ENCODE results near the gene FCN3. TPM values are rescaled to one million over a fixed set of nuclear protein-coding genes. Genes with fewer than 3 reads are reported as not detected.

Gene FCN3
- total RNA-seq, 2 experiments from 2014 or later: not detected

- H3K4me3 ChIP-seq (ENCODE audit: low read depth, low read length, poor library complexity, severe bottlenecking): peak overlapping the region; percentile 62
- no peaks in the 10 kb centered on the region for H3K79me2 ChIP-seq (ENCODE audit: insufficient read depth, low read depth, low read length)
- H3K9me2 ChIP-seq (ENCODE audit: insufficient read depth, low read length): no peaks in the 10 kb centered on the region
- peaks cover 22% of the 10 kb centered on the region for H3K4me1 ChIP-seq (ENCODE audit: insufficient read depth, low read length, poor library complexity, severe bottlenecking)
- no peak for TF ChIP-seq CTCF (conservative IDR thresholded peaks at IDR 0.05; ENCODE audit: low read length)
- no peak for TF ChIP-seq EZH2phosphoT487 (IDR thresholded peaks at IDR 0.05; ENCODE audit: borderline replicate concordance, low read depth, low read length)
- H3K27ac ChIP-seq (ENCODE audit: low read depth, low read length, poor library complexity, severe bottlenecking): peak overlapping the region; percentile 5
- intact Hi-C loops (cut with micrococcal nuclease; ENCODE audit: unreplicated experiment): loop anchor here (2.0 kb wide), 1 partner anchor 43 kb away; the partner anchor contains the start of gene TMEM222
- ChIA-PET CTCF (ENCODE audit: unreplicated experiment) (interaction anchor here (0.6 to 1.0 kb wide), 7 partner anchors 8 to 1319 kb away, joined by 3 to 22 read pairs (median 7); partner anchors contain the start of gene SYTL1), POLR2A (interaction anchor here (0.6 to 0.7 kb wide), 4 partner anchors 31 to 352 kb away, joined by 3 to 5 read pairs (median 4); no protein-coding TSS in a partner anchor)
- peak overlapping the region; percentile 89 for H2AFZ ChIP-seq (ENCODE audit: low read length)
- no peaks in the 10 kb centered on the region for H3K9me3 ChIP-seq (ENCODE audit: low read length)
- peak overlapping the region; percentile 87 for H3K4me2 ChIP-seq (ENCODE audit: low read length)
- no TSS peak for BruUV-seq (replicated peaks)
- H4K20me1 ChIP-seq (ENCODE audit: insufficient read depth, low read length): no peaks in the 10 kb centered on the region
- DNase-seq (ENCODE audit: low spot score): peak; percentile 87
- H3K36me3 ChIP-seq (ENCODE audit: insufficient read depth, low read length): no peaks in the 10 kb centered on the region
These were observed 9.1 kb downstream of the FCN3 start for GRCh38 chr1:27365372-27366112.

- Histone ChIP-seq H3K36me3 (ENCODE audit: insufficient read depth, low read length) (no peaks in the 10 kb centered on the region), H3K9me3 (ENCODE audit: low read length) (no peaks in the 10 kb centered on the region), H4K20me1 (ENCODE audit: insufficient read depth, low read length) (no peaks in the 10 kb centered on the region), H3K4me1 (ENCODE audit: insufficient read depth, low read length, poor library complexity, severe bottlenecking) (peaks cover 22% of the 10 kb centered on the region), H3K4me3 (ENCODE audit: low read depth, low read length, poor library complexity, severe bottlenecking) (peak overlapping the region; percentile 62), H3K27ac (ENCODE audit: low read depth, low read length, poor library complexity, severe bottlenecking) (peak overlapping the region; percentile 5), H3K79me2 (ENCODE audit: insufficient read depth, low read depth, low read length) (no peaks in the 10 kb centered on the region), H2AFZ (ENCODE audit: low read length) (peak overlapping the region; percentile 89), H3K9me2 (ENCODE audit: insufficient read depth, low read length) (no peaks in the 10 kb centered on the region), H3K4me2 (ENCODE audit: low read length) (peak overlapping the region; percentile 87)
- no peak for TF ChIP-seq EZH2phosphoT487 (IDR thresholded peaks at IDR 0.05; ENCODE audit: borderline replicate concordance, low read depth, low read length)
- TF ChIP-seq CTCF (conservative IDR thresholded peaks at IDR 0.05; ENCODE audit: low read length): no peak
- no peak for DNase-seq (ENCODE audit: low spot score)
- intact Hi-C loops (cut with micrococcal nuclease; ENCODE audit: unreplicated experiment): loop anchor here (2.0 kb wide), 1 partner anchor 42 kb away; the partner anchor contains the start of gene TMEM222
- no TSS peak for BruUV-seq (replicated peaks)
- ChIA-PET POLR2A (interaction anchor here (0.6 kb wide), 1 partner anchor 351 kb away, joined by 3 read pairs; no protein-coding TSS in a partner anchor), CTCF (ENCODE audit: unreplicated experiment) (interaction anchor here (0.8 to 1.0 kb wide), 3 partner anchors 8 to 298 kb away, joined by 5 to 7 read pairs (median 5); no protein-coding TSS in a partner anchor)
These were observed 9.8 kb downstream of the FCN3 start for GRCh38 chr1:27364696-27365371.
